ENCODE results near the gene TOX3.

TOX3 gene

GRCh38 chr16:52492789-52493357, 54.1 kb downstream of the TOX3 start:
- no peak for DNase-seq (ENCODE audit: low read depth in 3 of 3)

- no peak for DNase-seq (ENCODE audit: low read depth in 3 of 3)
Measured at GRCh38 chr16:52491216-52491615, 55.7 kb downstream of the TOX3 start.

GRCh38 chr16:52489894-52490293, 57.0 kb downstream of the TOX3 start:
- DNase-seq (ENCODE audit: low read depth in 3 of 3): no peak

- no peak for DNase-seq (ENCODE audit: low read depth in 3 of 3)
Measured at GRCh38 chr16:52488837-52489289, 58.1 kb downstream of the TOX3 start.

- no peak for DNase-seq (ENCODE audit: low read depth in 3 of 3)
Measured at GRCh38 chr16:52487849-52488457, 59.0 kb downstream of the TOX3 start.

GRCh38 chr16:52480237-52480636, 66.7 kb downstream of the TOX3 start:
- DNase-seq (ENCODE audit: low read depth in 3 of 3): no peak

GRCh38 chr16:52476111-52476510, 70.8 kb downstream of the TOX3 start:
- DNase-seq (ENCODE audit: low read depth in 3 of 3): no peak

GRCh38 chr16:52474679-52475078, 72.3 kb downstream of the TOX3 start:
- DNase-seq (ENCODE audit: low read depth in 3 of 3): no peak

- DNase-seq (ENCODE audit: low read depth in 3 of 3): no peak
Measured at GRCh38 chr16:52473096-52473495, 73.8 kb downstream of the TOX3 start.

- no peak for DNase-seq (ENCODE audit: low read depth in 3 of 3)
Measured at GRCh38 chr16:52471650-52472370, 75.1 kb downstream of the TOX3 start.

- no peak for DNase-seq (ENCODE audit: low read depth in 3 of 3)
Measured at GRCh38 chr16:52470585-52470984, 76.4 kb downstream of the TOX3 start.

GRCh38 chr16:52469775-52470174, 77.2 kb downstream of the TOX3 start:
- DNase-seq (ENCODE audit: low read depth in 3 of 3): no peak

- DNase-seq (ENCODE audit: low read depth in 3 of 3): no peak
Measured at GRCh38 chr16:52469091-52469490, 77.9 kb downstream of the TOX3 start.

GRCh38 chr16:52467753-52468152, 79.2 kb downstream of the TOX3 start:
- DNase-seq (ENCODE audit: low read depth in 3 of 3): no peak

GRCh38 chr16:52466994-52467393, 79.9 kb downstream of the TOX3 start:
- no peak for DNase-seq (ENCODE audit: low read depth in 3 of 3)

- DNase-seq (ENCODE audit: low read depth in 3 of 3): no peak
Measured at GRCh38 chr16:52465711-52466267, 81.2 kb downstream of the TOX3 start.

GRCh38 chr16:52463904-52464303, 83.0 kb downstream of the TOX3 start:
- DNase-seq (ENCODE audit: low read depth in 3 of 3): no peak

GRCh38 chr16:52462816-52463215, 84.1 kb downstream of the TOX3 start:
- no peak for DNase-seq (ENCODE audit: low read depth in 3 of 3)

- DNase-seq (ENCODE audit: low read depth in 3 of 3): no peak
Measured at GRCh38 chr16:52460639-52461178, 86.2 kb downstream of the TOX3 start.

GRCh38 chr16:52456368-52456767, 90.6 kb downstream of the TOX3 start:
- DNase-seq (ENCODE audit: low read depth in 3 of 3): no peak

- no peak for DNase-seq (ENCODE audit: low read depth in 3 of 3)
Measured at GRCh38 chr16:52455549-52456277, 91.2 kb downstream of the TOX3 start.

- no peak for DNase-seq (ENCODE audit: low read depth in 3 of 3)
Measured at GRCh38 chr16:52453644-52454043, 93.3 kb downstream of the TOX3 start.
